PC-3 (cell line): Measurements from ENCODE around the gene DISP3. TPM values are rescaled to one million over a fixed set of nuclear protein-coding genes. Genes with fewer than 3 reads are reported as not detected.

Experiments used
- ATAC-seq: fragments of 200-7000 bp; cut with Tn5 transposase; 2 replicates; pipeline ENCODE4 v1.9.1; 2020; ENCODE audit warnings: mild to moderate bottlenecking, moderate library complexity
- BruUV-seq: library from RNA; stranded (reverse); fragments of 400-500 nt; replicated peaks from 2 replicates; lab custom pipeline; 2021; lab: Mats Ljungman, UMichigan
- CTCF ChIA-PET: fragments of 300-600 bp; sonication (Branson Sonifier 250); formaldehyde crosslinking; loops from one replicate; lab custom pipeline; 2022; ENCODE audit warnings: antibody characterized with exemption; lab: Charles Lee
- POLR2A ChIA-PET: fragments of 300-600 bp; sonication (Branson Sonifier 250); formaldehyde crosslinking; loops from one replicate; lab custom pipeline; 2022; ENCODE audit warnings: antibody characterized with exemption; ENCODE audit not compliant: unreplicated experiment; lab: Charles Lee
- DNase-seq: peaks from one replicate; pipeline ENCODE4 v3.0.0-alpha.2; 2015
- H2AFZ ChIP-seq: fragments of 300-600 bp; sonication (generic); 2 replicates; pipeline ENCODE4 v1.6.0; 2016; ENCODE audit warnings: antibody characterized with exemption, low read length
- H3F3A ChIP-seq: fragments of 300-600 bp; sonication (generic); one replicate; pipeline ENCODE4 v1.6.0; 2017; ENCODE audit warnings: antibody characterized with exemption, low read length, control low read depth, mild to moderate bottlenecking; ENCODE audit not compliant: unreplicated experiment
- H3K27ac ChIP-seq: fragments of 300-600 bp; sonication (generic); 2 replicates; pipeline ENCODE4 v1.5.1; 2016; ENCODE audit warnings: mild to moderate bottlenecking, low read length
- H3K27me3 ChIP-seq: fragments of 300-600 bp; sonication (generic); 2 replicates; pipeline ENCODE4 v1.6.1; 2016; ENCODE audit warnings: low read length, mixed read lengths
- H3K36me3 ChIP-seq: fragments of 300-600 bp; sonication (generic); 2 replicates; pipeline ENCODE4 v1.6.1; 2016; ENCODE audit warnings: low read depth, mixed run types, low read length, mixed read lengths
- H3K4me1 ChIP-seq: fragments of 300-600 bp; sonication (generic); 2 replicates; pipeline ENCODE4 v1.5.1; 2016; ENCODE audit warnings: low read length; ENCODE audit not compliant: insufficient read depth
- H3K4me2 ChIP-seq: fragments of 300-600 bp; sonication (generic); 2 replicates; pipeline ENCODE4 v1.6.0; 2016; ENCODE audit warnings: low read length
- H3K4me3 ChIP-seq: fragments of 300-600 bp; sonication (generic); 2 replicates; pipeline ENCODE4 v1.5.1; 2016; ENCODE audit warnings: mild to moderate bottlenecking, low read length, mixed read lengths
- H3K79me2 ChIP-seq: fragments of 300-600 bp; sonication (generic); 2 replicates; pipeline ENCODE4 v1.6.1; 2017; ENCODE audit warnings: low read length, mixed read lengths
- H3K9ac ChIP-seq: fragments of 300-600 bp; sonication (generic); 2 replicates; pipeline ENCODE4 v1.6.0; 2016; ENCODE audit warnings: mild to moderate bottlenecking, low read length
- H3K9me2 ChIP-seq: fragments of 300-600 bp; sonication (generic); replicated peaks from 2 replicates; pipeline ENCODE4 v1.6.1; 2016; ENCODE audit warnings: mixed run types, low read length, mixed read lengths
- H3K9me3 ChIP-seq: fragments of 300-600 bp; sonication (generic); 2 replicates; pipeline ENCODE4 v1.6.1; 2016; ENCODE audit warnings: low read length, mixed read lengths
- H4K20me1 ChIP-seq: fragments of 300-600 bp; sonication (generic); 2 replicates; pipeline ENCODE4 v1.6.1; 2016; ENCODE audit warnings: low read length, mixed read lengths
- CTCF ChIP-seq: fragments of 300-600 bp; sonication (generic); conservative IDR thresholded peaks from 2 replicates; pipeline ENCODE4 v1.5.1; 2017; ENCODE audit warnings: antibody characterized with exemption, low read depth, mild to moderate bottlenecking, low read length
- EZH2 ChIP-seq: fragments of 300-600 bp; sonication (generic); IDR thresholded peaks from one replicate; pipeline ENCODE4 v1.6.1; 2017; ENCODE audit warnings: antibody characterized with exemption, mild to moderate bottlenecking, low read length; ENCODE audit not compliant: unreplicated experiment
- EZH2phosphoT487 ChIP-seq: fragments of 300-600 bp; sonication (generic); IDR thresholded peaks from 2 replicates; pipeline ENCODE4 v1.6.1; 2018; ENCODE audit warnings: mild to moderate bottlenecking, antibody characterized with exemption, low read length, borderline replicate concordance
- intact Hi-C: fragments of 100-400 bp; cut with micrococcal nuclease; formaldehyde crosslinking; loops from 2 replicates; pipeline ENCODE4 v1.9.0; 2023
- total RNA-seq: library from RNA; depleted of rRNA; stranded (reverse); fragments of >200 nt; gene quantifications from 2 replicates; pipeline ENCODE4 v1.2.3, GENCODE V29; 2014

Gene DISP3
- total RNA-seq, 1 experiment from 2014 or later = 0.40 TPM

- no peak overlapping the region for H3K9ac ChIP-seq
- intact Hi-C loops = no loop called here
- CTCF ChIA-PET = no interaction called here
- H3K9me2 ChIP-seq = no peaks in the 10 kb centered on the region
- no peaks in the 10 kb centered on the region for H3K79me2 ChIP-seq
- no TSS peak for BruUV-seq
- POLR2A ChIA-PET = no interaction called here
- H3K4me2 ChIP-seq = no peak overlapping the region
- no peaks in the 10 kb centered on the region for H3F3A ChIP-seq
- no peaks in the 10 kb centered on the region for H3K9me3 ChIP-seq
- H4K20me1 ChIP-seq = no peaks in the 10 kb centered on the region
- ATAC-seq (no peak), DNase-seq (no peak)
- H2AFZ ChIP-seq = no peak overlapping the region
- H3K36me3 ChIP-seq = no peaks in the 10 kb centered on the region
- TF ChIP-seq EZH2 = no peak
- TF ChIP-seq EZH2phosphoT487 = no peak
- no peak for TF ChIP-seq CTCF
- no peak overlapping the region for H3K4me3 ChIP-seq
- peaks cover 20% of the 10 kb centered on the region for H3K27me3 ChIP-seq
- no peak overlapping the region for H3K27ac ChIP-seq
- peaks cover 6% of the 10 kb centered on the region; the same call in 1 of the 2 replicates for H3K4me1 ChIP-seq
Measured at GRCh38 chr1:11475748-11476147, 3.2 kb upstream of the DISP3 start.

- no peaks in the 10 kb centered on the region for H4K20me1 ChIP-seq
- BruUV-seq = no TSS peak
- no peak for TF ChIP-seq EZH2
- intact Hi-C loops = loop anchor here (2.0 kb wide), 1 partner anchor 163 kb away; no protein-coding TSS in a partner anchor
- no peaks in the 10 kb centered on the region for H3F3A ChIP-seq
- peak overlapping the region; percentile 97 for H3K4me2 ChIP-seq
- no peaks in the 10 kb centered on the region for H3K9me3 ChIP-seq
- POLR2A ChIA-PET = no interaction called here
- no peak overlapping the region for H3K27ac ChIP-seq
- no peaks in the 10 kb centered on the region for H3K36me3 ChIP-seq
- H2AFZ ChIP-seq = peak overlapping the region; percentile 91
- no peaks in the 10 kb centered on the region for H3K9me2 ChIP-seq
- H3K79me2 ChIP-seq = no peaks in the 10 kb centered on the region
- no peak for DNase-seq
- peak; percentile 4; the same call in 1 of the 2 replicates for ATAC-seq
- peak overlapping the region; percentile 74 for H3K4me3 ChIP-seq
- H3K27me3 ChIP-seq = peaks cover 40% of the 10 kb centered on the region
- H3K4me1 ChIP-seq = peaks cover 6% of the 10 kb centered on the region; the same call in 1 of the 2 replicates
- CTCF ChIA-PET = interaction anchor here (0.9 kb wide), 1 partner anchor 61 kb away, joined by 3 read pairs; no protein-coding TSS in a partner anchor
- peak overlapping the region; percentile 74 for H3K9ac ChIP-seq
Measured at GRCh38 chr1:11479375-11479979, 522 bp downstream of the DISP3 start.

- no peak for TF ChIP-seq EZH2phosphoT487
- TF ChIP-seq CTCF = no peak
- no peak for TF ChIP-seq EZH2
- H3K9ac ChIP-seq = no peak overlapping the region
- intact Hi-C loops = no loop called here
- ChIA-PET CTCF (no interaction called here), POLR2A (no interaction called here)
- H4K20me1 ChIP-seq = no peaks in the 10 kb centered on the region
- DNase-seq (no peak), ATAC-seq (no peak)
- no peaks in the 10 kb centered on the region for H3K79me2 ChIP-seq
- H3K27me3 ChIP-seq = peaks cover 55% of the 10 kb centered on the region
- H3K9me2 ChIP-seq = no peaks in the 10 kb centered on the region
- H3K9me3 ChIP-seq = no peaks in the 10 kb centered on the region
- H3K36me3 ChIP-seq = no peaks in the 10 kb centered on the region
- H3K4me1 ChIP-seq = peaks cover 6% of the 10 kb centered on the region; the same call in 1 of the 2 replicates
- H2AFZ ChIP-seq = no peak overlapping the region
- no peak overlapping the region for H3K4me2 ChIP-seq
- no peak overlapping the region for H3K27ac ChIP-seq
- no peaks in the 10 kb centered on the region for H3F3A ChIP-seq
- H3K4me3 ChIP-seq = no peak overlapping the region
- no TSS peak for BruUV-seq
Measured at GRCh38 chr1:11481019-11481418, 2.1 kb downstream of the DISP3 start.
